ENCODE measurements around the gene N4BP2.

GRCh38 chr4:40150932-40151331 lies 94.3 kb downstream of the N4BP2 start:
- TF ChIP-seq, protein P1, sequence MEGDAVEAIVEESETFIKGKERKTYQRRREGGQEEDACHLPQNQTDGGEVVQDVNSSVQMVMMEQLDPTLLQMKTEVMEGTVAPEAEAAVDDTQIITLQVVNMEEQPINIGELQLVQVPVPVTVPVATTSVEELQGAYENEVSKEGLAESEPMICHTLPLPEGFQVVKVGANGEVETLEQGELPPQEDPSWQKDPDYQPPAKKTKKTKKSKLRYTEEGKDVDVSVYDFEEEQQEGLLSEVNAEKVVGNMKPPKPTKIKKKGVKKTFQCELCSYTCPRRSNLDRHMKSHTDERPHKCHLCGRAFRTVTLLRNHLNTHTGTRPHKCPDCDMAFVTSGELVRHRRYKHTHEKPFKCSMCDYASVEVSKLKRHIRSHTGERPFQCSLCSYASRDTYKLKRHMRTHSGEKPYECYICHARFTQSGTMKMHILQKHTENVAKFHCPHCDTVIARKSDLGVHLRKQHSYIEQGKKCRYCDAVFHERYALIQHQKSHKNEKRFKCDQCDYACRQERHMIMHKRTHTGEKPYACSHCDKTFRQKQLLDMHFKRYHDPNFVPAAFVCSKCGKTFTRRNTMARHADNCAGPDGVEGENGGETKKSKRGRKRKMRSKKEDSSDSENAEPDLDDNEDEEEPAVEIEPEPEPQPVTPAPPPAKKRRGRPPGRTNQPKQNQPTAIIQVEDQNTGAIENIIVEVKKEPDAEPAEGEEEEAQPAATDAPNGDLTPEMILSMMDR (IDR thresholded peaks at IDR 0.05) = no peak
- no peak for TF ChIP-seq USF1 (CRISPR knock-in tag; IDR thresholded peaks at IDR 0.05)
- TF ChIP-seq TEAD1 (CRISPR knock-in tag; IDR thresholded peaks at IDR 0.05) = no peak
- no peak for TF ChIP-seq TP53 (CRISPR knock-in tag; IDR thresholded peaks at IDR 0.05)
- TF ChIP-seq CBFB (CRISPR knock-in tag; IDR thresholded peaks at IDR 0.05; ENCODE audit: low read depth) = no peak
- no peak for TF ChIP-seq USF2 (CRISPR knock-in tag; IDR thresholded peaks at IDR 0.05)
- TF ChIP-seq AFF4 (CRISPR knock-in tag; IDR thresholded peaks at IDR 0.05; ENCODE audit: borderline replicate concordance) = no peak
- no peak for TF ChIP-seq PRDM15 (CRISPR knock-in tag; IDR thresholded peaks at IDR 0.05)
- TF ChIP-seq, protein P2, sequence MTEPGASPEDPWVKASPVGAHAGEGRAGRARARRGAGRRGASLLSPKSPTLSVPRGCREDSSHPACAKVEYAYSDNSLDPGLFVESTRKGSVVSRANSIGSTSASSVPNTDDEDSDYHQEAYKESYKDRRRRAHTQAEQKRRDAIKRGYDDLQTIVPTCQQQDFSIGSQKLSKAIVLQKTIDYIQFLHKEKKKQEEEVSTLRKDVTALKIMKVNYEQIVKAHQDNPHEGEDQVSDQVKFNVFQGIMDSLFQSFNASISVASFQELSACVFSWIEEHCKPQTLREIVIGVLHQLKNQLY (CRISPR knock-in tag; IDR thresholded peaks at IDR 0.05) = no peak
- no peak for TF ChIP-seq ZNF138 (CRISPR knock-in tag; conservative IDR thresholded peaks at IDR 0.05)

All from WTC11 (cell line).